Activated CD4-positive, alpha-beta T cell treated with anti-CD3 and anti-CD28 coated beads, Interleukin-2, amount 10 ng/mL, durations not matched to agents 7 days and 5 days (primary cell): ENCODE data around the gene RPL9. TPM values are rescaled to one million over a fixed set of nuclear protein-coding genes. Genes with fewer than 3 reads are reported as not detected.
A peak's percentile ranks its signal among the peaks of the same experiment; 100 is the strongest.
"Not testable (repeated sequence)": the region's sequence is repeated elsewhere in the genome, so short reads cannot be mapped to it uniquely, and the experiment has no call there.

ENCODE experiments used
- CTCF ChIA-PET: fragments of 350-600 bp; sonication (Branson Sonifier 250); formaldehyde crosslinking; loops from one replicate; lab custom pipeline; 2021; ENCODE audit warnings: antibody characterized with exemption; lab: Charles Lee
- POLR2A ChIA-PET: fragments of 350-600 bp; sonication (Branson Sonifier 250); formaldehyde crosslinking; loops from one replicate; lab custom pipeline; 2021; ENCODE audit warnings: antibody characterized with exemption; lab: Charles Lee
- DNase-seq: peaks from one replicate; pipeline ENCODE4 v3.0.0-alpha.2; 2020
- H3K27ac Mint-ChIP-seq: one replicate; pipeline ENCODE4 v1.8.0; 2021; ENCODE audit warnings: mild to moderate bottlenecking, moderate library complexity, mixed read lengths
- H3K27me3 Mint-ChIP-seq: one replicate; pipeline ENCODE4 v1.8.0; 2021; ENCODE audit warnings: mixed read lengths
- H3K36me3 Mint-ChIP-seq: one replicate; pipeline ENCODE4 v1.8.0; 2021; ENCODE audit warnings: low read depth, mixed read lengths
- H3K4me1 Mint-ChIP-seq: one replicate; pipeline ENCODE4 v1.8.0; 2021; ENCODE audit warnings: mixed read lengths
- H3K4me3 Mint-ChIP-seq: one replicate; pipeline ENCODE4 v1.8.0; 2021; ENCODE audit warnings: mild to moderate bottlenecking, moderate library complexity, mixed read lengths
- H3K9me3 Mint-ChIP-seq: one replicate; pipeline ENCODE4 v1.8.0; 2021; ENCODE audit warnings: mixed read lengths
- total RNA-seq, 2 experiments: library from RNA; stranded (reverse); gene quantifications; one replicate each; pipeline ENCODE4 v1.2.3, GENCODE V29; 2021

Gene RPL9
- total RNA-seq, 2 experiments from 2014 or later, result 868 to 1,019 TPM

DNA sequence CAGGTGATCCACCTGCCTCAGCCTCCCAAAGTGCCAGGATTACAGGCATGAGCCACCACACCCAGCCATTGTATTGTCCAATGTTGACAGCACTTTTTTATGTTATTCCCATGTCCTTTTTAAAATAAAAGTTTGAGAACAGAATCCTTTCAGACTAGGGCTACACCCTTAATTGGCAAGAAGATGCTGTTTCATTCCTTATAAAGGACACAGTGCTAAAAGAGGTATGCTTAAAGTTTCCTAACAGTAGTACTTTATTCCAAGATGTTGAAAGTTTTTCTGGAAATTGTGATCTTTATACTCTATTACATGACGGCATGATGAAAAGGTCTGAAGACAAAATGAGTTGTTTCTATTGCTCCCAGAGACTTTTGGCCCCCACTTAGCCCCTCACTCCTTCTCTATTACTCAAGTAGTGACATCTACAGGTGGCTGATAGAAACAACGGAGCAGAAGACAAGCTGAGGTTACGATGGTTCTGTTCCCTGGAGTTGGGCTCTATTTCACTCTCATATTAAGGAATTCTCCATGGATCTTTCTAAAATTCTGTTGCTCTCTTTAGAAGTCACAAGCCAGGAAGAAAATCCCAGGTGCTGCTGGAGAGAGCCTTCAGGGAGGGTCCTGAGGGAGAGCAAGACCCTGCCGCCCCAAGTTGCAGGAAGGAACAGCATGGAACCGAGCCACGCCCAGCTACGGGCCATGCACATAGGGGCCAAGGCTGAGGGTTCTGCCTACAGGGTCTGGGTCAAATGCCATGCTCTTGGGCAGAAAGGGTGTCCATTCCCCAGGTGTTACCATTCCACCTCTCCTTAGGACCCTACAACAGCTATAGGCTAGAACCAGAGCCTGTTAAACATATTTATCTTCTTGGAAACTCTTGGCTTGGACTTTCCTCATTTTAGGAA, 22.8 kb downstream of the RPL9 start:
- Mint-ChIP-seq H3K27ac (no peak overlapping the region), H3K9me3 (no peaks in the 10 kb centered on the region), H3K27me3 (peaks cover 4% of the 10 kb centered on the region), H3K4me3 (no peak overlapping the region), H3K36me3 (no peaks in the 10 kb centered on the region), H3K4me1 (no peaks in the 10 kb centered on the region)
- POLR2A ChIA-PET, result no interaction called here
- DNase-seq, result no peak
- CTCF ChIA-PET, result no interaction called here

DNA sequence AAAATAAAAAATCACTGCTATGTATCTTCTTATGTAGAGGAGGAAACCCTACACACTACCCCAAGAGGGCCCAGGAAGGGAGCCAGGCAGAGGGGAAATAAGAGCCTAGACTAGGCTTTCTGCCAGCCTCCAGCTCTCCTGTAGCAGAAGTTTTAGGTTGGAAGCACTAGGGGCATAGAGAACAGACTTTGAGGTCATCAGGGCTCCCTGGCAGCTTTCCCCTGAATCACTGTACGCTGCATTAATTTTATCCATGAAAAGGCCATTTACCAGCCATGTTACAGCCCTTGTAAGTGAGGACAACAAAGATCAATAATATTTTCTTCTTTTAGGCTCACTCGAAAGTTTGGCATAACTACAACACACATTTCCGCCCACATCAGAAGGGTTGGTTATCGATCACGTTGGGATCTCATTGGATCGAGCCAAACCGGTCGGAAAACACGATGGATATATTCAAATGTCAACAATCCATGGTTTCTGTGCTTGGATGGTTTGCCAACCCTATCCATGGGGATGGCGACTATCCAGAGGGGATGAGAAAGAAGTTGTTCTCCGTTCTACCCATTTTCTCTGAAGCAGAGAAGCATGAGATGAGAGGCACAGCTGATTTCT, 24.7 kb downstream of the RPL9 start:
- Mint-ChIP-seq H3K27ac (no peak overlapping the region), H3K9me3 (no peaks in the 10 kb centered on the region), H3K4me3 (no peak overlapping the region), H3K36me3 (no peaks in the 10 kb centered on the region), H3K4me1 (no peaks in the 10 kb centered on the region), H3K27me3 (peaks cover 4% of the 10 kb centered on the region)
- CTCF ChIA-PET, result interaction anchor here (0.6 to 1.7 kb wide), 3 partner anchors 9 to 1248 kb away, joined by 3 to 5 read pairs (median 3); no protein-coding TSS in a partner anchor
- DNase-seq, result no peak
- POLR2A ChIA-PET, result no interaction called here

DNA sequence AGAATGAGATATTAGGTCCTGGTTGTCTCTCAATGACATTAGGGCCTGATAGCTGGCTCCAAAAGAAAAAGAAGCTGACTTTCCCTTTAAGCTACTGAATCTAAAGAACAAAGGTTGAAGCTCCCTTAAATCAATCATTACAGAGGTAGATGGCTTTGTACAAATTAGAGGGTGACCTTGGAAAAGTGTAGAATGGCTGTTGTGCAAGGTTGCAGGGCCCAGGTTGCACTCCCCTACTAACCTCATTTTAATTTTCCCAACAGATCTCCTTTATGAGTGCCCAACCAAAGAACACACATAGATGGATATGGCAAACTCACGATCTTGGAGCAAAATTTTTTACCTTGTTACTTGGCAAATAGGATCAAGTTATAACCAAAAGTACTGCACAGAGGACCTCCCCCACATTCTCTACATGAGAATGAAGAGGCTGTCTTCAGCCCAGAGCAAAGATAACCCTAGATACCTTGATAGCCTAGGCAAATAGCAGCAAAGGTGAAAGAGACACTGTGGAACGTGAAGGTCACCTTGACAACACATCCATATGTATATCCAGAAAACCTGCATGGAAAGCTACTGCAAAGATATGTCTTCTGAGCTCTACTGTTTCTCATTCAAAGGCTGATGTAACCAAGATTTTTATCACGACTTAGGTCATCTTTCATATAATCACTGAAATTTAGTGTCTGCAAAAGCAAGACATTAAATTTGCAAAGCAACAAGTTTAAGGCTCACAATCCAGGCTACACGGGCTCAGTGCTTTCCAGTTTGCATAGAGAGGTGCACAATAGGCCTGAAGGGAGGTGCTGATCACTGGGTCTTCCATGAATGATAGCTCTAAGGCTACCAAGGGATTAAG, 29.0 kb downstream of the RPL9 start:
- no peak overlapping the region for H3K27ac Mint-ChIP-seq
- no peaks in the 10 kb centered on the region for H3K4me1 Mint-ChIP-seq
- no peaks in the 10 kb centered on the region for H3K36me3 Mint-ChIP-seq
- no peak overlapping the region for H3K4me3 Mint-ChIP-seq
- no peaks in the 10 kb centered on the region for H3K9me3 Mint-ChIP-seq
- no peaks in the 10 kb centered on the region for H3K27me3 Mint-ChIP-seq
- ChIA-PET CTCF (interaction anchor here (0.6 to 1.0 kb wide), 2 partner anchors 13 to 929 kb away, joined by 3 read pairs; no protein-coding TSS in a partner anchor), POLR2A (no interaction called here)
- DNase-seq, result no peak

DNA sequence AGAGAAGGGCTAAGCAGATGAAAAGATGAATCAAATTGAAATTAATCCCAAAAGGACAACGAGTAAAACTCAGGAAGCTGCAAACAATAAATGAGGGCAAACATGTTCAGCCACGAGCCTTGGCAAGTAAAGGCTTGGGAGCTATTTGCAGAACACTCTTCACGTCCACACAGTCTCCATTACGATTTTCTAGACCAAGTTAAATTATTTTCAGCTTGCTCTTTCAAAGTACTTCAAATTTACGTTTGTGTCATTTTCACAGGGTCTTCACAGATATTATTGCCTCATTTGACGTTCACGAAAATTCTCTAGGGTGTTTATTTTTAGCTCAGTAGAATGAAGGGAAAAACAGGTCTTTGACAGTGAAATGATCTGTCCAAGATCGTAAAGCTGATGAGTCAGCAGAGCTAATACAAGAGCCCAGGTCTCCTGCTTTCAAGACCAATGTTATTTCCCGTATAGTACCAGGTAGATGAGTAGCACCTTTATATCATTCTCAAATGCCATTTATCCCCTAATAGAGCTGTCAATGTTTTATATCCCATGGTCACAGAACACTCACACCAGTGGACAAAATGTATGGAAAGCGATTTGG, 31.1 kb downstream of the RPL9 start:
- ChIA-PET CTCF (interaction anchor here (0.6 to 1.4 kb wide), 5 partner anchors 8 to 1289 kb away, joined by 3 to 5 read pairs (median 3); no protein-coding TSS in a partner anchor), POLR2A (no interaction called here)
- Mint-ChIP-seq H3K9me3 (no peaks in the 10 kb centered on the region), H3K4me3 (no peak overlapping the region), H3K4me1 (no peaks in the 10 kb centered on the region), H3K27me3 (no peaks in the 10 kb centered on the region), H3K27ac (no peak overlapping the region), H3K36me3 (no peaks in the 10 kb centered on the region)
- DNase-seq, result no peak

DNA sequence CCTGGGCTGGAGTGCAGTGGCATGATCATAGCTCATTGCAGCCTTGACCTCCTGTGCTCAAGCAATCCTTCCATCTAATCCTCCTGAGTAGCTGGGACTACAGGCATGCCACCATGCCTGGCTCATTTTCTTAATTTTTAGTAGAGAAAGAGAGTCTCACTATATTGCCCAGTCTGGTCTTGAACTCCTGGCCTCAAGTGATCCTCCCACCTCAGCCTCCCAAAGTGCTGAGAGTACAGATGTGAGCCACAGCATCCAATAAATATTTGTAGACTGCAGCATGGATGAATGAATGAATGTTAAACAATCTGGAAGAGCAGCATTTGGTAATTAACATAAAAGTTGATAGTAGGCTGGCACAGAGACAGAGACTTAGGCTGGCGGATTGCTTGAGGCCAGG, 32.0 kb downstream of the RPL9 start:
- Mint-ChIP-seq H3K36me3 (no peaks in the 10 kb centered on the region), H3K9me3 (no peaks in the 10 kb centered on the region), H3K4me3 (no peak overlapping the region), H3K27me3 (no peaks in the 10 kb centered on the region), H3K4me1 (no peaks in the 10 kb centered on the region), H3K27ac (no peak overlapping the region)
- no peak for DNase-seq
- POLR2A ChIA-PET, result no interaction called here
- CTCF ChIA-PET, result interaction anchor here (0.6 kb wide), 1 partner anchor 705 kb away, joined by 4 read pairs; no protein-coding TSS in a partner anchor

DNA sequence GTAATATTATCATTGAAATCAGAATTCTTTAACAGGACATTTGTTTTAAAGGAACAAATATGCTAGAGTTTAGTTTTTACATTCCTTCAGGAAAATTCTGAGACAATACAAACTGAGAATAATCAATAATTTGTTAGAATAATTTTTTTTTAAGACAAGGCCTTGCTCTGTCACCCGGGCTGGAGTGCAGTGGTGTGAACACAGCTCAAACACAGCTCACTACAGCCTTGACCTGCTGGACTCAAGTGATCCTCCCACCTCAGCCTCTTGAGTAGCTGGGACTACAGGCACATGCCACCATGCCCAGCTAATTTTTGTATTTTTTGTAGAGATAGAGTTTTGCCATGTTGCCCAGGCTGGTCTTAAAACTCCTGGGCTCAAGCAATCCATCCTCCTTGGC, 33.4 kb downstream of the RPL9 start:
- CTCF ChIA-PET, result interaction anchor here (0.6 to 1.8 kb wide), 2 partner anchors 8 to 13 kb away, joined by 3 to 5 read pairs; no protein-coding TSS in a partner anchor
- POLR2A ChIA-PET, H3K4me3 Mint-ChIP-seq, DNase-seq, H3K27me3 Mint-ChIP-seq, H3K9me3 Mint-ChIP-seq, H3K4me1 Mint-ChIP-seq, H3K36me3 Mint-ChIP-seq: not testable (repeated sequence)
- peak overlapping the region; percentile 31 for H3K27ac Mint-ChIP-seq

DNA sequence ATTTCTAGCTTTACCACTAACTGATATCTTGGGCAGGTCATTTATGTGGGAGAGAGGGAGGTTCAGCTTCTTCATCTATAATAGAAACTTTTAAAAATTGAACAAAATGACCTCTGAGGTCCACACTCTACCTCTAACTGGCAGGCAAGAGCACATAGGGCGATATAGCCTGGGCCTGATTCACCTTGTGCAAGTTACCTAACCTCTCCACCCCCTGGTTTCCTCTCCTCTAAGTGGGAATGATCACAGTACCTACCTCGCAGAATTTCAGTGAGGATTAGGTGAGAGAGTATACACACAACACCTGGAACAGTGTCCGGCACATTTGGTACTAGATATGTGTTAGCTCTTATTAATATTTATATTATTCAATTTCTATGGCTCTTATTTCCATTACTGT, 36.5 kb downstream of the RPL9 start:
- Mint-ChIP-seq H3K4me1 (no peaks in the 10 kb centered on the region), H3K36me3 (no peaks in the 10 kb centered on the region), H3K9me3 (no peaks in the 10 kb centered on the region), H3K4me3 (no peak overlapping the region), H3K27me3 (peaks cover 2% of the 10 kb centered on the region), H3K27ac (no peak overlapping the region)
- POLR2A ChIA-PET, result no interaction called here
- CTCF ChIA-PET, result interaction anchor here (0.6 to 1.4 kb wide), 3 partner anchors 24 to 77 kb away, joined by 3 to 5 read pairs (median 5); no protein-coding TSS in a partner anchor
- DNase-seq, result no peak

DNA sequence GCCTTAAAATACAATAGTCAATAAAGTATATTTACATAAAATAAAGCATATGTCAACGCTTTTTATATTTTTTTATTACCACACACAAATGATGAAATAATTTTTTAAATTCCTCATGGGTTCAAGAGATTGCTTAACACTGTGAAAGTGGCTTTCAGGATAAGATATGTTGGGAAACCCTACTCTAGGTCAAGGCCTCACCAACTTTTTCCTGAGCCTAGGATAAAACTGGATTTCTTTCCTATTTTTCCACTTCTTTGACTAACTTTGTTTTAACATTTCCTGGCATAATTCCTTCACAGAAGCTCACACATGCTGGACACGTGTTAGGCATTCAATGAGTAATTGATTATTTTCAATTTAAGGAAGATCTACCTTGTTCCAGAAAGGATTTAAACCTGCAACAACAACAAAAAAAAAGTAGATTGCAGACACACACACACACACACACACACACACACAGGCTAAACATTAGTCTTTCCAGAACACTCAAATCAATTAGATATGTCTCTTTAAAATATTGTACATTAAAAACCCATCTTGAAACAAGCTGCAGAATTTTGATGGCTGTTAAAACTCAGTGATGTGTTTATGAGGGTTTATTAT, 42.9 kb downstream of the RPL9 start:
- Mint-ChIP-seq H3K36me3 (no peaks in the 10 kb centered on the region), H3K4me1 (no peaks in the 10 kb centered on the region), H3K27ac (no peak overlapping the region), H3K4me3 (no peak overlapping the region), H3K27me3 (peaks cover 2% of the 10 kb centered on the region), H3K9me3 (no peaks in the 10 kb centered on the region)
- ChIA-PET CTCF (interaction anchor here (0.8 to 1.3 kb wide), 2 partner anchors 13 to 53 kb away, joined by 3 to 4 read pairs; no protein-coding TSS in a partner anchor), POLR2A (interaction anchor here (0.7 kb wide), 1 partner anchor 761 kb away, joined by 3 read pairs; no protein-coding TSS in a partner anchor)
- no peak for DNase-seq

DNA sequence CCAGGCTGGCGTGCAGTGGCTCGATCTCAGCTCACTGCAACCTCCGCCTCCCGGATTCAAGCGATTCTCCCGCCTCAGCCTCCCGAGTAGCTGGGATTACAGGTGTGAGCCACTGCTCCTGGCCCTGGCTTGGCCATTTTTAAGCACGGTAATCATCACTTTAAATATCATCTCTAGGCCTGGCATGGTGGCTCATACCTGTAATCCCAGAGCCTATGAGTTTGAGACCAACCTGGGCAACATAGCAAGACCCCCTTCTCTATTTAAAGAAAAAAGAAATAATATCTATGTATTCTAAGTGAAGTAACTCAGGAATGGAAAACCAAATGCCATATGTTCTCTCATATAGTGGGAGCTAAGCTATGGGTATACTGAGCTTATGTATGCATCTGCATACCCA, 47.2 kb downstream of the RPL9 start:
- H3K27me3 Mint-ChIP-seq, H3K36me3 Mint-ChIP-seq, CTCF ChIA-PET, H3K9me3 Mint-ChIP-seq, DNase-seq, H3K4me1 Mint-ChIP-seq, H3K27ac Mint-ChIP-seq, H3K4me3 Mint-ChIP-seq, POLR2A ChIA-PET: not testable (repeated sequence)

DNA sequence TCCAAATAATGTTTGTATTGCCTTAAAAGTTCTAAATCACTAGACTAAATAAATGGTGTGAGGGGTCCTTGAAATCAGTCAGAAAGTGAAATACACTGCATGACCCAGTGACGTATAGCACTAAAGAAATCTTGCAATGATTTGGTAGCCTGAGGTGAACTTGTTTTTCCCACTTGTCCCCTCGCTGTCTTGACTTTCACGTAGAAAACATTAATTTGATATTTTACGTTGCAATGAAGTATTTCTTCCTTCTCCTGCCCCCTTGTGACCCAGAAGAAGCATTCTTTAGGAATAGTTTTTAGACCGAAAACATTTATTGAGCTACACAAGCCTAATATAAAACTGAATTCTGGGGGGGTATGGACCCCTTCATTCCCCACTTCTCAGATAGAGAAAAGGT, 48.3 kb downstream of the RPL9 start:
- no peaks in the 10 kb centered on the region for H3K36me3 Mint-ChIP-seq
- no peaks in the 10 kb centered on the region for H3K4me1 Mint-ChIP-seq
- H3K27ac Mint-ChIP-seq, result no peak overlapping the region
- CTCF ChIA-PET, result no interaction called here
- H3K27me3 Mint-ChIP-seq, result peaks cover 9% of the 10 kb centered on the region
- no peak for DNase-seq
- no peaks in the 10 kb centered on the region for H3K9me3 Mint-ChIP-seq
- POLR2A ChIA-PET, result no interaction called here
- H3K4me3 Mint-ChIP-seq, result no peak overlapping the region

DNA sequence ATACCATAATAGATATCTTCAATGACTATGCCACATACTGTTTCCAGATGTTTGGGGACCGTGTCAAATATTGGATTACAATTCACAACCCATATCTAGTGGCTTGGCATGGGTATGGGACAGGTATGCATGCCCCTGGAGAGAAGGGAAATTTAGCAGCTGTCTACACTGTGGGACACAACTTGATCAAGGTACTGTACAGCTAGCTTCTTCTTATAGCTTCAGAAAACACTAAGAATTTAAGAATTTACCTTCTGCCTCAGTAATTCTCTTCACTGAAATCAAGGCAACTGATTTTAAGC, 51.2 kb downstream of the RPL9 start:
- ChIA-PET CTCF (interaction anchor here (0.7 kb wide), 1 partner anchor 12 kb away, joined by 3 read pairs; no protein-coding TSS in a partner anchor), POLR2A (no interaction called here)
- Mint-ChIP-seq H3K36me3 (no peaks in the 10 kb centered on the region), H3K4me3 (no peak overlapping the region), H3K4me1 (no peaks in the 10 kb centered on the region), H3K27ac (no peak overlapping the region), H3K27me3 (peaks cover 9% of the 10 kb centered on the region), H3K9me3 (no peaks in the 10 kb centered on the region)
- DNase-seq, result no peak
